Esophagus (tissue), 2 donors: Measurements from ENCODE around the gene WIZ. TPM values are rescaled to one million over a fixed set of nuclear protein-coding genes. Genes with fewer than 3 reads are reported as not detected.
A peak's percentile ranks its signal among the peaks of the same experiment; 100 is the strongest.
"Not testable (repeated sequence)": the region's sequence is repeated elsewhere in the genome, so short reads cannot be mapped to it uniquely, and the experiment has no call there.

Experiments
- H3K27ac ChIP-seq, 2 donors: one replicate each; pipeline ENCODE4 v1.5.1; 2013; ENCODE audit warnings: low read depth in 2 of 2, mild to moderate bottlenecking in 2 of 2, inconsistent platforms in 1 of 2, low read length in 1 of 2, moderate library complexity in 1 of 2
- H3K27me3 ChIP-seq, 2 donors: one replicate each; pipeline ENCODE4 v1.6.1; 2013; ENCODE audit warnings: low read length in 2 of 2, control low read depth in 1 of 2, mild to moderate bottlenecking in 1 of 2; ENCODE audit not compliant: insufficient read depth in 2 of 2, control insufficient read depth in 1 of 2
- H3K36me3 ChIP-seq, 2 donors: one replicate each; pipeline ENCODE4 v1.6.1; 2013; ENCODE audit warnings: low read length in 1 of 2; ENCODE audit not compliant: control insufficient read depth in 2 of 2, insufficient read depth in 2 of 2
- H3K4me1 ChIP-seq, 2 donors: one replicate each; pipeline ENCODE4 v1.6.1; 2013; ENCODE audit warnings: low read length in 1 of 2; ENCODE audit not compliant: control insufficient read depth in 2 of 2, insufficient read depth in 2 of 2
- H3K4me3 ChIP-seq, 2 donors: one replicate each; pipeline ENCODE4 v1.5.1; 2013; ENCODE audit warnings: low read length in 2 of 2, mild to moderate bottlenecking in 2 of 2, low read depth in 1 of 2, moderate library complexity in 1 of 2
- H3K9me3 ChIP-seq, 2 donors: one replicate each; pipeline ENCODE4 v1.6.1; 2013; ENCODE audit warnings: mild to moderate bottlenecking in 2 of 2, low read depth in 1 of 2, low read length in 1 of 2, moderate library complexity in 1 of 2; ENCODE audit not compliant: control insufficient read depth in 2 of 2, insufficient read depth in 1 of 2
- WGBS, 2 donors: extraction: QIAGEN DNeasy Blood & Tissue Kit; methylation state at CpG; one replicate each; pipeline ENCODE4 v1.1.7; 2013; 5-methylcytosine and 5-hydroxymethylcytosine counted together
- polyA plus RNA-seq, 2 donors: library from polyadenylated mRNA; stranded (reverse); fragments of 200-250 nt; gene quantifications; one replicate each; pipeline ENCODE4 v1.2.3, GENCODE V29; 2013
- donor health status: healthy with polysubstance abuse.
- donor health status: Bipolar disorder and iron deficiency.

Gene WIZ
- polyA plus RNA-seq, 2 donors: 17.4 to 17.5 TPM

GRCh38 chr19:15412832-15413231 lies 36.9 kb downstream of the WIZ start:
- no peaks in the 10 kb centered on the region for H3K36me3 ChIP-seq
- WGBS, 2 donors: 57 to 71% methylated on average over 4 of the region's 4 CpGs
- H3K4me1 ChIP-seq: peaks cover 7 to 10% of the 10 kb centered on the region in 2 donors
- H3K9me3 ChIP-seq: no peaks in the 10 kb centered on the region
- no peaks in the 10 kb centered on the region for H3K27me3 ChIP-seq
- H3K4me3 ChIP-seq: no peak overlapping the region
- H3K27ac ChIP-seq: no peak overlapping the region

GRCh38 chr19:15411351-15411750 lies 38.4 kb downstream of the WIZ start:
- not testable (repeated sequence) for H3K27me3 ChIP-seq, H3K4me1 ChIP-seq, H3K9me3 ChIP-seq, H3K36me3 ChIP-seq, H3K4me3 ChIP-seq, H3K27ac ChIP-seq
- 86 to 92% methylated on average over 2 of the region's 2 CpGs for WGBS, 2 donors

GRCh38 chr19:15404780-15405211 lies 45.0 kb downstream of the WIZ start:
- peaks cover 13 to 41% of the 10 kb centered on the region in 2 donors for H3K36me3 ChIP-seq
- peak overlapping the region; percentile 53 to 65 for H3K27ac ChIP-seq
- H3K27me3 ChIP-seq: no peaks in the 10 kb centered on the region
- H3K4me3 ChIP-seq: no peak overlapping the region
- H3K9me3 ChIP-seq: no peaks in the 10 kb centered on the region
- H3K4me1 ChIP-seq: peaks cover 0 to 7% of the 10 kb centered on the region in 2 donors
- 46 to 57% methylated on average over 3 of the region's 3 CpGs for WGBS, 2 donors

- H3K4me1 ChIP-seq: peaks cover 0 to 7% of the 10 kb centered on the region in 2 donors
- peaks cover 18 to 47% of the 10 kb centered on the region in 2 donors for H3K36me3 ChIP-seq
- 74 to 82% methylated on average over 7 of the region's 7 CpGs for WGBS, 2 donors
Observed at GRCh38 chr19:15404097-15404779, 45.5 kb downstream of the WIZ start.

GRCh38 chr19:15403151-15403531 lies 46.6 kb downstream of the WIZ start:
- H3K27me3 ChIP-seq: no peaks in the 10 kb centered on the region
- no peaks in the 10 kb centered on the region for H3K9me3 ChIP-seq
- peak overlapping the region in 1 of 2 donors; percentile 23 for H3K27ac ChIP-seq
- H3K4me3 ChIP-seq: no peak overlapping the region
- WGBS, 2 donors: 90 to 93% methylated on average over 8 to 10 of the region's 10 CpGs
- peaks cover 0 to 7% of the 10 kb centered on the region in 2 donors for H3K4me1 ChIP-seq
- peaks cover 19 to 58% of the 10 kb centered on the region in 2 donors for H3K36me3 ChIP-seq

More at GRCh38 chr19:15404097-15404779, 45.5 kb downstream of the WIZ start:
- Histone ChIP-seq H3K4me3 (no peak overlapping the region), H3K27me3 (no peaks in the 10 kb centered on the region), H3K9me3 (no peaks in the 10 kb centered on the region), H3K27ac (peak overlapping the region; percentile 53 to 65)

GRCh38 chr19:15402411-15403150 lies 47.2 kb downstream of the WIZ start:
- peaks cover 0 to 7% of the 10 kb centered on the region in 2 donors for H3K4me1 ChIP-seq
- H3K9me3 ChIP-seq: no peaks in the 10 kb centered on the region
- H3K27me3 ChIP-seq: no peaks in the 10 kb centered on the region
- no peak overlapping the region for H3K27ac ChIP-seq
- no peak overlapping the region for H3K4me3 ChIP-seq
- WGBS, 2 donors: 80 to 87% methylated on average over 15 of the region's 15 CpGs
- H3K36me3 ChIP-seq: peaks cover 25 to 64% of the 10 kb centered on the region in 2 donors

- H3K27ac ChIP-seq: peak overlapping the region in 1 of 2 donors; percentile 6
Observed at GRCh38 chr19:15401397-15401710, 48.4 kb downstream of the WIZ start.

GRCh38 chr19:15400521-15401396 lies 49.0 kb downstream of the WIZ start:
- H3K4me3 ChIP-seq: no peak overlapping the region
- H3K27me3 ChIP-seq: no peaks in the 10 kb centered on the region
- peak overlapping the region in 1 of 2 donors; percentile 6 for H3K27ac ChIP-seq
- no peaks in the 10 kb centered on the region for H3K9me3 ChIP-seq
- 81 to 87% methylated on average over 28 to 29 of the region's 29 CpGs for WGBS, 2 donors
- peaks cover 5 to 7% of the 10 kb centered on the region in 2 donors for H3K4me1 ChIP-seq
- H3K36me3 ChIP-seq: peaks cover 42 to 78% of the 10 kb centered on the region in 2 donors

More at GRCh38 chr19:15401397-15401710, 48.4 kb downstream of the WIZ start:
- WGBS, 2 donors: 95 to 96% methylated on average over 17 of the region's 17 CpGs
- peaks cover 5 to 7% of the 10 kb centered on the region in 2 donors for H3K4me1 ChIP-seq
- H3K36me3 ChIP-seq: peaks cover 37 to 76% of the 10 kb centered on the region in 2 donors
- no peaks in the 10 kb centered on the region for H3K9me3 ChIP-seq
- no peak overlapping the region for H3K4me3 ChIP-seq
- no peaks in the 10 kb centered on the region for H3K27me3 ChIP-seq

- no peak overlapping the region for H3K4me3 ChIP-seq
- H3K9me3 ChIP-seq: no peaks in the 10 kb centered on the region
- no peak overlapping the region for H3K27ac ChIP-seq
- WGBS, 2 donors: 94 to 96% methylated on average over 12 to 14 of the region's 14 CpGs
- peaks cover 42 to 78% of the 10 kb centered on the region in 2 donors for H3K36me3 ChIP-seq
- peaks cover 5 to 7% of the 10 kb centered on the region in 2 donors for H3K4me1 ChIP-seq
- no peaks in the 10 kb centered on the region for H3K27me3 ChIP-seq
Observed at GRCh38 chr19:15399635-15400034, 50.1 kb downstream of the WIZ start.
